C1 segment of cervical spinal cord (tissue), 14 donors: ENCODE measurements around the gene ERMAP.
A peak's percentile ranks its signal among the peaks of the same experiment; 100 is the strongest.
"Not testable (repeated sequence)": the region's sequence is repeated elsewhere in the genome, so short reads cannot be mapped to it uniquely, and the experiment has no call there.

ENCODE experiments used
- DNase-seq, 14 donors: peaks; one replicate each; lab custom pipeline; 2025; lab: John Stamatoyannopoulos, UW

Gene ERMAP

GRCh38 chr1:42844592-42845140 lies 27.7 kb downstream of the ERMAP start:
- no peak for DNase-seq

GRCh38 chr1:42845193-42845592 lies 28.3 kb downstream of the ERMAP start:
- DNase-seq = no peak

- no peak for DNase-seq
Measured at GRCh38 chr1:42845866-42846256, 28.9 kb downstream of the ERMAP start.

- peak; percentile 19 to 94 (median 87) for DNase-seq
Measured at GRCh38 chr1:42846257-42847110, 29.6 kb downstream of the ERMAP start, which contains the start of gene ZNF691. TSS of gene ZNF691 (plus strand) at chr1:42846613. CDS start at chr1:42849659, 3,046 bp downstream.

GRCh38 chr1:42847111-42847595 lies 30.2 kb downstream of the ERMAP start:
- DNase-seq = peak in 1 of 14 donors; percentile 44

- no peak for DNase-seq
Measured at GRCh38 chr1:42847721-42848460, 31.0 kb downstream of the ERMAP start.

- DNase-seq = no peak
Measured at GRCh38 chr1:42848823-42849537, 32.1 kb downstream of the ERMAP start.

GRCh38 chr1:42849944-42850343 lies 33.0 kb downstream of the ERMAP start:
- no peak for DNase-seq

GRCh38 chr1:42851420-42851819 lies 34.5 kb downstream of the ERMAP start:
- DNase-seq = no peak

- no peak for DNase-seq
Measured at GRCh38 chr1:42851960-42852607, 35.2 kb downstream of the ERMAP start.

GRCh38 chr1:42852608-42852980 lies 35.7 kb downstream of the ERMAP start:
- DNase-seq = no peak

- no peak for DNase-seq
Measured at GRCh38 chr1:42853116-42853884, 36.4 kb downstream of the ERMAP start.

GRCh38 chr1:42856554-42856953 lies 39.6 kb downstream of the ERMAP start:
- not testable (repeated sequence) for DNase-seq

GRCh38 chr1:42859366-42859765 lies 42.4 kb downstream of the ERMAP start:
- not testable (repeated sequence) for DNase-seq

- no peak for DNase-seq
Measured at GRCh38 chr1:42860339-42861013, 43.6 kb downstream of the ERMAP start.

GRCh38 chr1:42861014-42861399 lies 44.1 kb downstream of the ERMAP start:
- no peak for DNase-seq

- DNase-seq = no peak
Measured at GRCh38 chr1:42866549-42866948, 49.6 kb downstream of the ERMAP start.

- DNase-seq = not testable (repeated sequence)
Measured at GRCh38 chr1:42868466-42868865, 51.5 kb downstream of the ERMAP start.

- DNase-seq = not testable (repeated sequence)
Measured at GRCh38 chr1:42869254-42869653, 52.3 kb downstream of the ERMAP start.

- not testable (repeated sequence) for DNase-seq
Measured at GRCh38 chr1:42869751-42870150, 52.8 kb downstream of the ERMAP start.
